HepG2 (cell line): Measurements from ENCODE around the gene FBP1. TPM values are rescaled to one million over a fixed set of nuclear protein-coding genes. Genes with fewer than 3 reads are reported as not detected.

Experiments used
- FOXJ3 ChIP-seq: sonication (generic); formaldehyde crosslinking; IDR thresholded peaks from 2 replicates; pipeline ENCODE4 v1.4.0; 2020; ENCODE audit warnings: missing genetic modification reagents, mild to moderate bottlenecking, borderline replicate concordance
- KDM3A ChIP-seq: IDR thresholded peaks from 2 replicates; pipeline ENCODE4 v1.6.1; 2018; ENCODE audit warnings: low read depth, missing compliant biosample characterization
- MAZ ChIP-seq, 2 experiments: sonication (generic) in 1 of 2; formaldehyde crosslinking in 1 of 2; IDR thresholded peaks; 2 replicates each; pipeline versions ENCODE4 v1.5.0 to v1.6.1; 2012 to 2020; ENCODE audit warnings: low read depth in 2 of 2, mild to moderate bottlenecking in 2 of 2, borderline replicate concordance in 1 of 2, improper control_type of control experiment in 1 of 2, low read length in 1 of 2, missing genetic modification reagents in 1 of 2, moderate library complexity in 1 of 2
- MEIS2 ChIP-seq: sonication (generic); formaldehyde crosslinking; IDR thresholded peaks from 2 replicates; pipeline ENCODE4 v1.9.0; 2021; ENCODE audit warnings: mild to moderate bottlenecking, missing genetic modification reagents
- MIER3 ChIP-seq: IDR thresholded peaks from 2 replicates; pipeline ENCODE4 v1.6.1; 2016; ENCODE audit warnings: missing compliant biosample characterization, borderline replicate concordance
- NFE2 ChIP-seq: sonication (generic); formaldehyde crosslinking; IDR thresholded peaks from 2 replicates; pipeline ENCODE4 v1.4.0; 2020; ENCODE audit warnings: missing genetic modification reagents
- NPAS2 ChIP-seq: sonication (generic); formaldehyde crosslinking; IDR thresholded peaks from 2 replicates; pipeline ENCODE4 v1.8.0; 2022; ENCODE audit warnings: mild to moderate bottlenecking, missing genetic modification reagents, borderline replicate concordance
- PCBP1 ChIP-seq: fragments of 200-400 bp; formaldehyde crosslinking; IDR thresholded peaks from 2 replicates; pipeline ENCODE4 v1.6.1; 2017; ENCODE audit warnings: mild to moderate bottlenecking, low read depth, low read length, borderline replicate concordance
- SOX6 ChIP-seq, 2 experiments: fragments of 450-650 bp in 1 of 2; sonication (generic) in 1 of 2; formaldehyde crosslinking in 1 of 2; IDR thresholded peaks; 2 replicates each; pipeline versions ENCODE4 v1.4.0 to v1.6.1; 2017 to 2020; ENCODE audit warnings: antibody characterized with exemption in 1 of 2, mild to moderate bottlenecking in 1 of 2, missing genetic modification reagents in 1 of 2
- TBL1XR1 ChIP-seq: fragments of 150-350 bp; IDR thresholded peaks from 2 replicates; pipeline ENCODE4 v1.6.1; 2014; ENCODE audit warnings: borderline replicate concordance, low read length; ENCODE audit not compliant: partially characterized antibody
- ZBTB3 ChIP-seq: sonication (generic); formaldehyde crosslinking; IDR thresholded peaks from 2 replicates; pipeline ENCODE4 v1.4.0; 2020; ENCODE audit warnings: low read depth, mild to moderate bottlenecking, moderate library complexity, missing genetic modification reagents, borderline replicate concordance
- ZFP37 ChIP-seq: sonication (generic); formaldehyde crosslinking; IDR thresholded peaks from 2 replicates; pipeline ENCODE4 v1.4.0; 2020; ENCODE audit warnings: missing genetic modification reagents, borderline replicate concordance
- ZKSCAN5 ChIP-seq: sonication (generic); formaldehyde crosslinking; IDR thresholded peaks from 2 replicates; pipeline ENCODE4 v1.5.1; 2020; ENCODE audit warnings: mild to moderate bottlenecking, missing genetic modification reagents
- ZNF136 ChIP-seq: sonication (generic); formaldehyde crosslinking; IDR thresholded peaks from 2 replicates; pipeline ENCODE4 v1.8.1; 2022; ENCODE audit warnings: low read depth, mild to moderate bottlenecking, moderate library complexity, missing genetic modification reagents
- ZNF615 ChIP-seq: sonication (generic); formaldehyde crosslinking; IDR thresholded peaks from 2 replicates; pipeline ENCODE4 v1.5.0; 2020; ENCODE audit warnings: mild to moderate bottlenecking, missing genetic modification reagents, borderline replicate concordance
- ZSCAN30 ChIP-seq: sonication (generic); formaldehyde crosslinking; IDR thresholded peaks from 2 replicates; pipeline ENCODE4 v1.5.0; 2020; ENCODE audit warnings: mild to moderate bottlenecking, missing genetic modification reagents
- polyA plus RNA-seq, 8 experiments: library from polyadenylated mRNA; depleted of rRNA in 3 of 8; stranded (reverse) in 7 of 8; unstranded in 1 of 8; fragments of >200 nt; fragmentation: Illumina TruSeq in 4 of 8; extraction: Trizol in 4 of 8; gene quantifications; 2 replicates each; pipeline versions ENCODE4 v1.2.1 to v1.2.3, GENCODE V29; 2011 to 2016; ENCODE audit warnings: low read depth in 4 of 8, missing spikeins in 1 of 8, mixed read lengths in 1 of 8; ENCODE audit not compliant: insufficient read depth in 1 of 8
- total RNA-seq, 5 experiments: library from RNA; depleted of rRNA; stranded (reverse); fragments of >200 nt; fragmentation: Illumina TruSeq; extraction: Trizol; gene quantifications; 2 replicates each; pipeline ENCODE4 v1.2.3, GENCODE V29; 2016; ENCODE audit warnings: low read depth in 1 of 5
- TF ChIP-seq, protein P1 (sequence below): sonication (generic); formaldehyde crosslinking; IDR thresholded peaks from 2 replicates; pipeline ENCODE4 v1.8.1; 2023; ENCODE audit warnings: mild to moderate bottlenecking, missing genetic modification reagents
- TF ChIP-seq, protein P2 (sequence below): sonication (generic); formaldehyde crosslinking; IDR thresholded peaks from 2 replicates; pipeline ENCODE4 v1.9.0; 2021; ENCODE audit warnings: mild to moderate bottlenecking, missing genetic modification reagents
- TF ChIP-seq, protein P3 (sequence below): IDR thresholded peaks from 2 replicates; pipeline ENCODE4 v1.6.1; 2016; ENCODE audit warnings: mild to moderate bottlenecking, missing biosample characterization, missing genetic modification reagents
- TF ChIP-seq, protein P4 (sequence below): sonication (generic); formaldehyde crosslinking; conservative IDR thresholded peaks from 2 replicates; pipeline ENCODE4 v1.4.0; 2020; ENCODE audit warnings: missing genetic modification reagents

The FBP1 gene
- total and polyA plus RNA-seq, 2 of the 13 experiments (the other 11 are each of a cell fraction or from before 2014, with no cell fraction given), result 0.29 to 0.53 TPM

DNA sequence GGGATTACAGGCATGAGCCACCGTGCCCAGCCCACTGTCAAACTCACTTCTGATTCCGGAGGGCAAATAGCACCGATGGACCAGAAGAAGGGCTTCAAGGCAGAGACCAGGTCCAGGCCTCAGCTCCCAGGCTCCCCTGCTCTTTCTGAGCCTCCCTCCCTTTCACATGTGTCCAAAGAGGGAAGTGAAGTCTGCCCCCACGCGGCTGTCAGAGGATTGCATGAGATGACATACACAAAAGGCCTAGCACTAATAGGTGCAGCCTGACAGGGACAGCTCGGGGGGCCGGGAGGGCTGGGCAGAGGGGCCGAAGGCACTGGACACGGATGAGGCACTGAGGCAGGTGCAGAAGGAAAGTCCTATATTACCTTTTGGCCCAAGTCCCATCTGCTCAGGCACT, 16.1 kb downstream of the FBP1 start (continued):
- TF ChIP-seq, protein P1, sequence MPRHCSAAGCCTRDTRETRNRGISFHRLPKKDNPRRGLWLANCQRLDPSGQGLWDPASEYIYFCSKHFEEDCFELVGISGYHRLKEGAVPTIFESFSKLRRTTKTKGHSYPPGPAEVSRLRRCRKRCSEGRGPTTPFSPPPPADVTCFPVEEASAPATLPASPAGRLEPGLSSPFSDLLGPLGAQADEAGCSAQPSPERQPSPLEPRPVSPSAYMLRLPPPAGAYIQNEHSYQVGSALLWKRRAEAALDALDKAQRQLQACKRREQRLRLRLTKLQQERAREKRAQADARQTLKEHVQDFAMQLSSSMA (CRISPR knock-in tag), result peak; percentile 45; the same call in 1 of the 2 replicates
- TF ChIP-seq ZFP37 (CRISPR knock-in tag) (no peak), PCBP1 (no peak), FOXJ3 (CRISPR knock-in tag) (no peak), ZNF615 (CRISPR knock-in tag) (no peak), NFE2 (CRISPR knock-in tag) (peak; percentile 13; the same call in 1 of the 2 replicates), ZSCAN30 (CRISPR knock-in tag) (no peak), TBL1XR1 (no peak), NPAS2 (CRISPR knock-in tag) (no peak), ZNF136 (CRISPR knock-in tag) (no peak), MAZ (IDR thresholded peaks at IDR 0.05; ENCODE audit: borderline replicate concordance, low read depth, low read length) (0 out of 2 replicates have a peak, but pooled peaks have one; percentile 68), MAZ (CRISPR knock-in tag; IDR thresholded peaks at IDR 0.05; ENCODE audit: low read depth) (peak; percentile 84), KDM3A (no peak), MIER3 (CRISPR knock-in tag) (peak; percentile 75; the same call in 1 of the 2 replicates), MEIS2 (CRISPR knock-in tag) (no peak), SOX6 (IDR thresholded peaks at IDR 0.05) (no peak), SOX6 (CRISPR knock-in tag; IDR thresholded peaks at IDR 0.05) (0 out of 2 replicates have a peak, but pooled peaks have one; percentile 29), ZBTB3 (CRISPR knock-in tag) (no peak), ZKSCAN5 (CRISPR knock-in tag) (no peak)
- TF ChIP-seq, protein P2, sequence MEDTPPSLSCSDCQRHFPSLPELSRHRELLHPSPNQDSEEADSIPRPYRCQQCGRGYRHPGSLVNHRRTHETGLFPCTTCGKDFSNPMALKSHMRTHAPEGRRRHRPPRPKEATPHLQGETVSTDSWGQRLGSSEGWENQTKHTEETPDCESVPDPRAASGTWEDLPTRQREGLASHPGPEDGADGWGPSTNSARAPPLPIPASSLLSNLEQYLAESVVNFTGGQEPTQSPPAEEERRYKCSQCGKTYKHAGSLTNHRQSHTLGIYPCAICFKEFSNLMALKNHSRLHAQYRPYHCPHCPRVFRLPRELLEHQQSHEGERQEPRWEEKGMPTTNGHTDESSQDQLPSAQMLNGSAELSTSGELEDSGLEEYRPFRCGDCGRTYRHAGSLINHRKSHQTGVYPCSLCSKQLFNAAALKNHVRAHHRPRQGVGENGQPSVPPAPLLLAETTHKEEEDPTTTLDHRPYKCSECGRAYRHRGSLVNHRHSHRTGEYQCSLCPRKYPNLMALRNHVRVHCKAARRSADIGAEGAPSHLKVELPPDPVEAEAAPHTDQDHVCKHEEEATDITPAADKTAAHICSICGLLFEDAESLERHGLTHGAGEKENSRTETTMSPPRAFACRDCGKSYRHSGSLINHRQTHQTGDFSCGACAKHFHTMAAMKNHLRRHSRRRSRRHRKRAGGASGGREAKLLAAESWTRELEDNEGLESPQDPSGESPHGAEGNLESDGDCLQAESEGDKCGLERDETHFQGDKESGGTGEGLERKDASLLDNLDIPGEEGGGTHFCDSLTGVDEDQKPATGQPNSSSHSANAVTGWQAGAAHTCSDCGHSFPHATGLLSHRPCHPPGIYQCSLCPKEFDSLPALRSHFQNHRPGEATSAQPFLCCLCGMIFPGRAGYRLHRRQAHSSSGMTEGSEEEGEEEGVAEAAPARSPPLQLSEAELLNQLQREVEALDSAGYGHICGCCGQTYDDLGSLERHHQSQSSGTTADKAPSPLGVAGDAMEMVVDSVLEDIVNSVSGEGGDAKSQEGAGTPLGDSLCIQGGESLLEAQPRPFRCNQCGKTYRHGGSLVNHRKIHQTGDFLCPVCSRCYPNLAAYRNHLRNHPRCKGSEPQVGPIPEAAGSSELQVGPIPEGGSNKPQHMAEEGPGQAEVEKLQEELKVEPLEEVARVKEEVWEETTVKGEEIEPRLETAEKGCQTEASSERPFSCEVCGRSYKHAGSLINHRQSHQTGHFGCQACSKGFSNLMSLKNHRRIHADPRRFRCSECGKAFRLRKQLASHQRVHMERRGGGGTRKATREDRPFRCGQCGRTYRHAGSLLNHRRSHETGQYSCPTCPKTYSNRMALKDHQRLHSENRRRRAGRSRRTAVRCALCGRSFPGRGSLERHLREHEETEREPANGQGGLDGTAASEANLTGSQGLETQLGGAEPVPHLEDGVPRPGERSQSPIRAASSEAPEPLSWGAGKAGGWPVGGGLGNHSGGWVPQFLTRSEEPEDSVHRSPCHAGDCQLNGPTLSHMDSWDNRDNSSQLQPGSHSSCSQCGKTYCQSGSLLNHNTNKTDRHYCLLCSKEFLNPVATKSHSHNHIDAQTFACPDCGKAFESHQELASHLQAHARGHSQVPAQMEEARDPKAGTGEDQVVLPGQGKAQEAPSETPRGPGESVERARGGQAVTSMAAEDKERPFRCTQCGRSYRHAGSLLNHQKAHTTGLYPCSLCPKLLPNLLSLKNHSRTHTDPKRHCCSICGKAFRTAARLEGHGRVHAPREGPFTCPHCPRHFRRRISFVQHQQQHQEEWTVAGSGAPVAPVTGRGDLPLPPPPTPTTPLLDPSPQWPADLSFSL (CRISPR knock-in tag), result no peak
- TF ChIP-seq, protein P3, sequence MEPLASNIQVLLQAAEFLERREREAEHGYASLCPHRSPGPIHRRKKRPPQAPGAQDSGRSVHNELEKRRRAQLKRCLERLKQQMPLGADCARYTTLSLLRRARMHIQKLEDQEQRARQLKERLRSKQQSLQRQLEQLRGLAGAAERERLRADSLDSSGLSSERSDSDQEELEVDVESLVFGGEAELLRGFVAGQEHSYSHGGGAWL (CRISPR knock-in tag), result no peak
- TF ChIP-seq, protein P4, sequence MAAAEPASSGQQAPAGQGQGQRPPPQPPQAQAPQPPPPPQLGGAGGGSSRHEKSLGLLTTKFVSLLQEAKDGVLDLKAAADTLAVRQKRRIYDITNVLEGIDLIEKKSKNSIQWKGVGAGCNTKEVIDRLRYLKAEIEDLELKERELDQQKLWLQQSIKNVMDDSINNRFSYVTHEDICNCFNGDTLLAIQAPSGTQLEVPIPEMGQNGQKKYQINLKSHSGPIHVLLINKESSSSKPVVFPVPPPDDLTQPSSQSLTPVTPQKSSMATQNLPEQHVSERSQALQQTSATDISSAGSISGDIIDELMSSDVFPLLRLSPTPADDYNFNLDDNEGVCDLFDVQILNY, result no peak
